DND-41 (cell line): ENCODE data around the gene STAU1.

Experiments used
- CTCF ChIP-seq: IDR thresholded peaks from 2 replicates; pipeline ENCODE4 v1.5.1; 2012; ENCODE audit warnings: borderline replicate concordance, low read length, moderate library complexity, mild to moderate bottlenecking; ENCODE audit not compliant: poor library complexity, severe bottlenecking; ENCODE audit errors: extremely low read depth
- EZH2 ChIP-seq: IDR thresholded peaks from 3 replicates; pipeline ENCODE4 v1.6.1; 2012; ENCODE audit warnings: borderline replicate concordance, low read depth, mild to moderate bottlenecking, moderate library complexity, low read length, inconsistent platforms; ENCODE audit not compliant: severe bottlenecking

GRCh38 chr20:49233226-49233625, 45.1 kb upstream of the STAU1 start:
- no peak for TF ChIP-seq CTCF
- no peak for TF ChIP-seq EZH2
